Left renal cortex interstitium (tissue), 4 donors: Measurements from ENCODE around the gene RABL3. TPM values are rescaled to one million over a fixed set of nuclear protein-coding genes. Genes with fewer than 3 reads are reported as not detected.
A peak's percentile ranks its signal among the peaks of the same experiment; 100 is the strongest.
"Not testable (repeated sequence)": the region's sequence is repeated elsewhere in the genome, so short reads cannot be mapped to it uniquely, and the experiment has no call there.

Experiments used
- DNase-seq, 4 donors: peaks; one replicate each; pipeline ENCODE4 v3.0.0-alpha.2; 2013; ENCODE audit warnings: low read depth in 4 of 4, low spot score in 2 of 4, missing footprints in 1 of 4
- polyA plus RNA-seq, 4 donors: library from polyadenylated mRNA; unstranded; fragments of 120-200 nt; gene quantifications; one replicate each; pipeline ENCODE4 v1.2.1, GENCODE V29; 2013; ENCODE audit not compliant: insufficient read length in 4 of 4

The RABL3 gene, protein sequence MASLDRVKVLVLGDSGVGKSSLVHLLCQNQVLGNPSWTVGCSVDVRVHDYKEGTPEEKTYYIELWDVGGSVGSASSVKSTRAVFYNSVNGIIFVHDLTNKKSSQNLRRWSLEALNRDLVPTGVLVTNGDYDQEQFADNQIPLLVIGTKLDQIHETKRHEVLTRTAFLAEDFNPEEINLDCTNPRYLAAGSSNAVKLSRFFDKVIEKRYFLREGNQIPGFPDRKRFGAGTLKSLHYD
- 10 to 100 TPM; 21.9 to 31.5 (median 29.8) TPM for polyA plus RNA-seq

DNA sequence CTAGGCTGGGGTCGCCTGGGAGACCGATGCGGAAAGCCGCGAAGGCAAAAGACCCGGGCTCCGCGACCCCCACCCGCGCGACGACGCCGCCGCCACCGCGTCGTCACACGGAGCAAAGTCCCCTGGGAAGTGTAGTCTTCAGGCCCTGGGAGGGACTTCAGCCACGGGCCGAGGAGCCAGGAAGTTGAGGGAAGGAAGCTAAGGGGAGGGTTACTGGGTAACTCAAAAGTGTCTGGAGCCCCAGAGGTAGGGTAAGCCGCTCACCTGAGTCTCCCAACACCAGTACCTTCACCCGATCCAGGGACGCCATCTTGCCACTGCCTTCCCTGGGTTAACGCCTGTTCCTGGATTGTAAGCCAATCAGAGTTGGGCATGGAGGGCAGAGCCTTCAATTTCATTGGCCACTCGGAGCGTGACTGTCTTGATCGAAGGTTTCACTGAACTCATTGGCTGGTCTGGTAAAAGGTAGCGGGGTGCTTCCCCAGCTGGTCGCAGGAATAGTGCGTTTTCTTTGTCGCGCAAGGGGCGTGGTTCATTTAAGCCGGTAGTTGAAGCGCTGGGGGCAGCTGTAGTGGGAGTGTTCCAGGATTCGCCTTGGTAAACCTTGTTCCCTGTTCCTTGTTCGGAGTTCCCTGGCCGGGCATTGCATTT, at the start of gene RABL3, which contains the start of gene GTF2E1:
Gene RABL3, minus strand, starts transcription at position 319 of the 651 bp plus-strand sequence. Its CDS starts 9 bp downstream, at position 310.
Gene GTF2E1, plus strand, starts transcription at position 547 of the 651 bp plus-strand sequence. CDS start 7,809 bp downstream, outside the sequence.
- DNase-seq: peak; percentile 98 to 100 (median 98)

DNA sequence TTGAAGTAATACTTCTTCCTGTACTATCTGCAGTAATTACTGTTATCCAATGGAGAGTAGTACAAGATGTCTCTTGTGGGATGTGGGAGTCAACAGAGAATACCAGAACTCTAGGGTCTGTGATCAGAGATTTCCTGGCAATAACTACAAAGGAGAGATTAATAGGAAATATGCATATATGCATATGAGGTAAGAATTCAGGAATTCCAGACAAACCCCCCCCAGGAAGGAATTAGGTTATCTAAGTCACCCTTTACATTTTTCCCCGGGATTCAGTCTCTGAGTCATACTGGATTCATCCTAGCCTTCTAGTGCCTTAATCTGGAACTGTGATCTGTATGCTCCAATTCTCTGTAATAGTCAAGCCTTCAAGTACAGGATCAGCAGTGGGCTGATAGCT, 49.6 kb upstream of the RABL3 start:
- DNase-seq: no peak

DNA sequence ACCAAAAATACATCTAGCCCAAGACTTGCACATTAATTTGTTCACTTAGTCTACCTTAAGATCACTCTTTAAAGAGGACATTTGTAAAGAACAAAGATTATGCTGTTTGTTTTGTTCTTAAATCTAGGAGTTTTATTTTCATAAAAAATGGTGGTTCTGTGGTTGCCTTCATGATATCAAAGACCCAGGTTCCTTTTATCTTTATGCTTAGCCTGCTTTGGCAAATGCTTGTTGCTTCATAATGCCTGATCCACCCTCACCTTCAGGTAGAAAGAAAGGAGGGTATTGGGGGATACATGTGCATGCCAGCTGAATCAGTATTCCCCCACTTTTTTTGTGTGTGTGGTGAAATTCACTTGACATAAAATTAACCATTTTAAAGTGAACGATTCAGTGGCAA, 48.7 kb upstream of the RABL3 start:
- no peak for DNase-seq

DNA sequence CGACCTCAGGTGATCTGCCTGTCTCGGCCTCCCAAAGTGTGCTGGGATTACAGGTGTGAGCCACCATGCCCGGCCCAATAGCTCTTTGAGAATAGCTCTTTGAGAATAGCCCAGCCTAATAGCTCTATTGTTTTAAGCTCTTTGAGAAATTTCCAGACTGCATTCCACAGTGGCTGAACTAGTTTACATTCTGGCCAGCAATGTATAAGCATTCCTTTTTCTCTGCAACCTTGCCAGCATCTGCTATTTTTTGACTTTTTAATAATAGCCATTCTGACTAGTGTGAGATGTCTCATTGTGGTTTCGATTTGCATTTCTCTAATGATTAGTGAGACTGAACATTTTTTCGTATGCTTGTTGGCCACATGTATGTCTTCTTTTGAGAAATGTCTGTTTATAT, 43.5 kb upstream of the RABL3 start:
- not testable (repeated sequence) for DNase-seq

DNA sequence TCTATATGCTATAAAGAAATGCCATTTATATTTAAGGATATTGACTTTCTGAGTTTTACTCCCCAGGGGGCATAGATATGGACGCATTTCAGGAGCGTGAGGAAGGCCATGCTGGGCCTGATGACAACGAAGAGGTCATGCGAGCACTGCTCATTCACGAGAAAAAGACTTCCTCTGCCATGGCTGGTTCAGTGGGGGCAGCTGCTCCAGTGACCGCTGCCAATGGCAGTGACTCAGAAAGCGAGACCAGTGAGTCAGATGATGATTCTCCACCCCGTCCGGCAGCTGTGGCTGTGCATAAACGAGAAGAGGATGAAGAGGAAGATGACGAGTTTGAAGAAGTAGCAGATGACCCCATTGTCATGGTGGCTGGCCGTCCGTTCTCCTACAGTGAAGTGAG, 38.7 kb upstream of the RABL3 start:
- no peak for DNase-seq

DNA sequence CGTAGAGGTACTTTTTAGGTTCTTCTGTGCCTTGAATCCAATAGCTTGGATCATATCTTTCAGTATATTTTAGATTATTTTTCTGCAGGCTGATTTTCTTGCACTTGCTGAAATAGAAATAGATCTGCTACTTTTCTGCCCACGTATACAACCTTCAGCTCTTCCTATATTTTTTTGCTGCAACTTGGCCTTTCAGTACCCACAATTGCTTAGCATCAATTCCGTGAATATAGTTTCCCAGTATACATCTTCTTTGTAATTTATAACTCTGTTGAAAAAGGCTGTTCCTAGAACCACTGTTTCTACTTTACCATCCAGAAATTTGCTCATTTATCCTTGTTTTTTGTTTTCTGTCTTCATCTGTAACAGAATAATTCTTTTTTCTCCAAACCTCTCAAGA, 36.5 kb upstream of the RABL3 start:
- no peak for DNase-seq

DNA sequence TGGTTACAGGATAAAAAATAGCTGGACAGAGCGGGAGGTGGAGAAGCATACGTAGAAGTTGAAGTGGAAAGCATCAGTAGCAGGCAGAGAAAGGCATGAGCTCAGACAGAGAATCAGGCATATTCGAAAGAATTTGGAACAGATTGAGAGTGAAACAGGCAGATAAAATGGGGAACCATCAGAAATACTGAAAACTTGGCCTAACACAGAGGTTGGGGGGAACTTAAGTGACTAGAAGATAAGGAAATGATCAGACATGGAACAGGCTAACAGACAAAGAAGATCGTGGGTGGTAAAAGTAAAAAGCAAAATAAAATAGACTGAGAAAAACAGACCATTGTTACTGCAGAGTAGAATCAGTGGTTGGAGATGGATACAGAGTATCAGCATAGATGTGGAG, 33.1 kb upstream of the RABL3 start:
- no peak for DNase-seq

DNA sequence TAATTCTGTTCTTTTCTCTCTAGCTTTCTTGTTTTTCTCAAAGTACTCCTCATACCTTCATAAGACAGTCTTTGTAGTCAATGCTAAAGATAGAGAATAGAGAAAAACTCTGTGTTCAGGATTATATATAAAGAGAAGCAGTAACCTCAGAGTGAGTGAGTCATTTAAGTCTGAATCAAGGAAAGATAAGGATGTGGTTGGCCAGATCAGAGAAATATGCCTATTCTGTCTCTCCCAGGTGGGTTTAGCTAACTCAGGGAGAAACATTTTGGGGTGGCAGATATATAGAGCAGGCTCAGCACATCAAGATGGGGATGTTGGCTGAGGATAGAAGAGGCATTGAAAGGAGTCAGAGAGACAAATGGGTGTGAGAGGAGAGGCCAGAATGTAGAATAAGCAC, 31.6 kb upstream of the RABL3 start:
- no peak for DNase-seq

DNA sequence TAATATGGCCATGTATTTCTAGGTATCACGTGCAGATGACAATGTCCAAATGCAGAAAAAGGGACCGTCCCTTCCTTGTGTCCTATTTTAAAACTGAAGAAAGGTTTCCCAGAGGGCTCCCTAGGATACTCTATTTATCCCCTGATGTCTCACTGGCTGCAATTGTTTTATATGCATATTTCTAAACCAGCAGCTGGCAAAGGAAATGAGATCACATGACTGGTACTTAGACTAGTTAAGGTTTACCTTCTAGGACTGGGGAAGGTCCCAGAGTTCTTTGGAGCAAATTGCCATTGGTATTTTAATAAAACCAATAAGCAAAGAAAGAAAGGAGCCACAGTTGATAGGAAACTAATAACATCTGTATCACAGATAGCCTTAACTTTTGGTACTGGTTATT, 29.8 kb upstream of the RABL3 start:
- no peak for DNase-seq

DNA sequence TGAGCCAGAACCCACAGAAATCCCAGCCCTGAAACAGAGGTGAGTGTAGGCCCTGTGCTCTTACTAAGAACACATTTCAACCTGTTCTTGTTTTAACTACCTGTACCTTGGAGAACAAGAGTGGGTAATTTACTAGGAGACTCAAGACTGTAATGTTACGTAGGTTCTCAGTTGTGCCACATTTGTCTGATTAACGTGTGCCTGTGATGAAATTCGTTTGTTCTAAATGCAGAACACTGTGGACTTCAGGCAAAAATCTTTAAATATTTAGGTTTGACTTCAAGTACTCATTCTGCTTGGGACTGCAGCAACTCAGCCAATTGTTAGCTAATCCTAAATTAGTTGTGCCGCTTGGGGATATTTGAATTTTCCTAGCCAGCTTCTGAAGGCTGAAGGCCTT, 28.6 kb upstream of the RABL3 start:
- no peak for DNase-seq

DNA sequence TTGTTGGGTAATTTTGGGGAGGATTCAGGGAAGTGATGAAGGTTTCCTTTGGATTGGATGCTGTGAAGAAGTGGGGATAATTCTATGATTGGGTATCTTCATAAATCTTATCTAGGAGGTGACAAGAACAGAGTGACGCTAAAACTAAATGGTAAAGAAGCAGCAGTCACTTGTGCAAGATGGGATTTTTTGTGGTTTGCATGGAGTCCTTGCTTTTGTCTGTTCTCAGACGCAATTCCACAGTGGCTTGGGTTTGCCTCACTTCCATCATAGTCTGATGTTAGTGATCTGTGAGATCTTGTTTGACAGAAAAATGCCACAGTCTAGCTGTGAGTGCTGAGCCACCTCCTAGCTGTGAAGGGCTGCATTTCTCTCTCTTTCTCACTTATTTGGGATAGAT, 27.1 kb upstream of the RABL3 start:
- no peak for DNase-seq

DNA sequence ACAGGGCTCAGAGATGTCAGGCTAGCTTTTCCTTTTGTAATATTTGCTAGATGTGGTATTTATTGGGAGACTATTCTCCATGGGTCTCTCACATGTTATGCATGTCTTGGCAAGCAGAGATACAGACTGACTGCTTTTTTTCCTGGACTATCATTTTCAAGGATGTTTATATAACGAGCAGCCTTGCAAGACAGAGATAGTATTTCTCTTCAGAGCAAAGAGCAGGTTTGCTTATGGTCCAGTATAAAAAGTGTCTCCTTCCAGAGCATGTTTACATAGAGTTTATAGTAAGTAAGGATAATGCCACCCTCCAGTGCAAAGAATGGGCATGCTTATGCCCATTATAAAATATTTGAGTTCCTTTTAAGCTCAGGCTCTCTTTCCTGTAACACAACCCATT, 24.8 kb upstream of the RABL3 start:
- no peak for DNase-seq

DNA sequence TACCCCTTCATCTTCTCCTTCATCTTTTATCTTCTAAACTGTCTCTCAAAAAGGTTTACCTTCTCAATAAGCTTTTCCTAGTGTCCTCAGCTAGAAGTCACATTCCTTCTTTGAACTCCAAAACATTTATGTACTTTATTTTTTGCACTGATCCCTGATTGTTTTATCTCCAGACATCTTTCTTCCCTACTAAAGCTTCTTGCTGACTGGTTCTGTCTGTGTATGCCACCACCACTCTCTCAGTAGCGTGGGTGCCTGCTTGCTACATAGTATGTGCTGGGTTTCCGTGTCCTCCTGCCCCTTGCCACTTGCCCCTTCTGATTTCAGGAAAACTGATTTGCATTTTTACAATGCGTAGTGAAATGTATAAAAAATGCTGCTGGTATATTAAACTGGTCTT, 24.3 kb upstream of the RABL3 start:
- DNase-seq: no peak

DNA sequence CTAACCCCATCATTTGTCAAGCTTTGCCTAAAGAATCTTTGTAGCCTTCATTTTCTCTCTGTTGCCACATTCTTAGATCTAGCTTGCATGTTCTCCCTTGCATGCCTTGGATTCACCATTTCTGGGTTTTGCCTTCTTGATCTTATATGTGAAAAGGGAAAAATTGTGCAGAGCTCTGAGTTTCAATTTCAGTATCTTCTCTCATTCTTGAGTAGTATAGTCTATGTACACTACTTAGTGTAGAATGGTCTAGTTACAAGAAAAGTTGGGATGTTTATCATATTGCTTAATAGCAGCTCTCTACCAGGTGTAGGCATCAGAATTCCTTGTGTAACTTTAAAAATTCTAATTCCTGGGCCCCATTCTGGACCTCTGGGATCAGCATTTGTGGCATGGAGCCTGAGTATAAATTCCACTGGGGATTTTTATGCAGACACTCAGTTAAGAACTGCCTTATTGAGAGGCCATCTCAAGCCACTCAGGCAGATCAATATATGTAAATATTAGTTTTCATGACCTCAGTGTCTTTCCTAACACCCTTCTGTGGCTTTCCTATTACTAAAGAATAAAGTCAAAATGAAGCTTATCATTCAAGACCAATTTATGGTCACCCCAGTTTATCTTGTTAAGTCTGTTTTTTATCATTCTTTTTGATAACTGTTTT, 23.6 kb upstream of the RABL3 start:
- DNase-seq: no peak

DNA sequence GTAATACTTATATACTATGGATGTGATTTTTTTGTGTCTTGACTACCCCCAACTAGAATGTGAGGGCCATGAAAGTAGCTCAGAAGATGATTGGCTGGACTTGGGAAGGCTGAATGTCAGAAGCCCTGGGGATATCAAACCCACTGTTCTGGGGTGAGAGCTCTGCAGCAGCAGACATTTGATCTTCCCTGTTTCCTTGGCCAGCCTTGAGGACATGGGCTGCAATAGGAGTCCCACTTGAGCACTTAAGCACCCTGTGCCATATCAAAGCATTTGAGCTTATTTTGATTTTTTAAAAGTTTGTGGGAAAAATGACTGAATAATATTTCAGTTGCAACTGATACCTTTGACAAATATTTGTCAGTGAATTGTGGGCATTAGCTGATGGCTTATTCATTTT, 21.9 kb upstream of the RABL3 start:
- DNase-seq: no peak

DNA sequence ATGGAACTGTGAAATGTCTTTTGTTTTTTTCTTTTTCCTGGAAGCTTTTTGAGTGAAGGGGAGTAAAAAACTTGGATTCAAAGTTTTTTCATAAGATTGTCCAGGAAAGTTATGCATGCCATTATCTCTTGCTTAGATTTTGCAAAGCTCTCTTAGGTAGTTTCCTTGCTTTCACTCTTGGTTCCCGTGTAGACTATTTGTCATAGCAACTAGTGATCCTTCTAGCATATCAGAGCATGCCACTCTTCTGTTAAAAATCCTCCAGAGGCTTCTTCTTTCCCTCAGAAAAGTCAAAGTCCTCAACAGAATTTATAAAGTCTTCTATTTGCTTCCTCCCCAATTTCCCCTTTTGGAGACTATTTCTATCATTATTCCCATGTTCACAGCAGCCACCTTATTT, 21.3 kb upstream of the RABL3 start:
- DNase-seq: no peak

DNA sequence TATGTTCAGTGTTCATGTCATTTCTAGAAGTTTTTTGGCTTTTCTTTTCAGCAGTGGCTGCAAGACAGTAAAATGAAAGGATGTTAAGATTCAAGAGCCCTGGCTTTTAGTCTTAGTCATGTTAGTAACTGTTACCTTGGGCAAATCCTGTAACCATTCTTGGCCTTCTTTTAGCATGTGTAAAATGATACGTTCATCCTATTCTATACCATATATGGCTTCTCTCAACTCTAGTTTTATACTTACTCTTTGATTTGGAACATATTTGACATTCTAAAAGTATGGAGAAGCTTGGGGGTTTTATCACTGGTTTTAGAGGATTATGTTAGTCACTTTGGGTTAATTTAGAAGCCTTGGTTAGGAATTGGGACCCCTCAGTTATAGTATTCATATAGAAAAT, 20.3 kb upstream of the RABL3 start:
- no peak for DNase-seq

DNA sequence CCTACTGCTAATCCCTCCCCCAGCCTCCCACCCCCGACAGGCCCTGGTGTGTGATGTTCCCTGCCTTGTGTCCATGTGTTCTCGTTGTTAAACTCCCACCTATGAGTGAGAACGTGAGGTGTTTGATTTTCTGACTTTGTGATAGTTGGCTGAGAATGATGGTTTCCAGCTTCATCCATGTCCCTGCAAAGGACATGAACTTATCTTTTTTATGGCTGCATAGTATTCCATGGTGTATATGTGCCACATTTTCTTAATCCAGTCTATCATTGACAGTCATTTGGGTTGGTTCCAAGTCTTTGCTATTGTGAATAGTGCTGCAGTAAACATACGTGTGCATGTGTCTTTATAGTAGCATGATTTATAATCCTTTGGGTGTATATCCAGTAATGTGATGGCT, 16.2 kb upstream of the RABL3 start:
- DNase-seq: not testable (repeated sequence)

DNA sequence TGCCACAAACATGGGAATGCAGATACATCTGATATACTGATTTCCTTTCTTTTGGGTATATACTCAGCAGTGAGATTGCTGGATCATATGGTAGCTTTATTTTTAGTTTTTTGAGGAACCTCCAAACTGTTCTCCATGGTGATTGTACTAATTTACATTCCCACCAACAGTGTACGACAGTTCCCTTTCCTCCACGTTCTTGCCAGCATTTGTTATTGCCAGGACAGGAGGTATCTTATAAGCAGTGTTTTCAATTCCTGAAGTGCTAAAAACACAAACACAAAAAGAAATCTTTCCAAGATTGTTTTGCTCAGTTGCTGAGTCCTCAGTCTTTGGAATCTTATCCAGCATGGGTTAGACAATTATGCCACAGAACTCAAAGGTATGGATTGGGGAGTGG, 13.7 kb upstream of the RABL3 start:
- no peak for DNase-seq

DNA sequence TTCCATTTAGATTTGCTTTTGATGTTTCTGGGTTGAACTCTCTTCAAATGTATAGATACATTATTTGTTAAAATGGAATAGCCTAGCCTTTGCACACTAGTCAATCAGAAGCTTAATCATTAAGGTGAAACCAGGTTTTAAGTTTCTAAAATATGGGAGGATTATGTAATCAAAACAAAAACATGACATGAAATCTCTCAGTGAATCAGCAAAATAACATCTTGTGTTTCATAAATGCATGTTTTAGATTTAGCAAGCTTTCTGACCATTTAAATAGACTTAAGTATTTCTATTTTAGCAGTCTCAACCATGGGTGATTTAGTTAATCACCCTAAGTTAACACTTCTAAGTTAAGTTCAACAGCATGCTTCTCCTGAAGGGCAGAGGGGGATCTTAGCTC, 11.5 kb upstream of the RABL3 start:
- DNase-seq: no peak

DNA sequence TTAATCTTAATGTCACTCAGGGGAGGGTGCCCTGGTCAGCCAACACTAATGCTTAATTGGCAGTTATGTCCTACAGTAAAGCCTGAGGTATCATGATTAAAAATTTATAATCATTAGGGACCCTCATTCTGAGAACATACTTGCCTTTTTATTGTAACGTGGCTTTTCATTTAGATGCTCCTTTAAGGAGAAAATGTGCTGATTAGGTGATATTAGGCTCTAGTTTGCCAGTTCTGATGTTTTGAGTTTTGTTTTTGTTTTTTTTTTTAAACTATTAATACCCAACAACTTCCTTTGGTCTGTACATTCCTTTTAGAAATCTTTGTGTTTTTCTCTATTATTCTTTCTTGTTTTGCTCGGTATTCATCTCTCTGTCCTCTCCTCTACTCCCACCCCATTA, 10.5 kb upstream of the RABL3 start:
- DNase-seq: no peak

DNA sequence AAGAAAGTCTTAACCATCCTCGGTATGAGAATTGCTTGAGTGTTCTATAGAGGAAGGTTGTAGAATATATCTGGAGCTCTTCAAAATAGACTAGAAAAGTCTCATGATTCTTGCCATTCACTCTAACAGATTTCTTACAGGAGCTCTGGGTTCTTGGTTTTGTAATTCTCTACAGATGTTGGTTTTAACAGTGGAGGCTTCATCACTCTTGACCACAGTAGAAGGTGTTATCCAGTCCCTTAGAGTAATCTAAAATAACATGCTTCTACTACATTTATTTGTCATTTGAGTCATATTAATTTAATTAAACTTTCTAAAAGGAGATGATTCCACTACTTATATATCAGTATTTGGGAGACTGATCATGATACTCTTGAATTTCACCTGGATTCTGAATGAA, 9.9 kb upstream of the RABL3 start:
- DNase-seq: no peak
